Measurements from ENCODE around the gene DNM1. TPM values are rescaled to one million over a fixed set of nuclear protein-coding genes. Genes with fewer than 3 reads are reported as not detected.
A peak's percentile ranks its signal among the peaks of the same experiment; 100 is the strongest.

Gene DNM1
- polyA plus RNA-seq, 1 of the 3 experiments (the other 2 are of a cell fraction), result 35.7 TPM

- POLR2A ChIA-PET, result no interaction called here
- no peak for TF ChIP-seq SMC3 (IDR thresholded peaks at IDR 0.05; ENCODE audit: low read depth, low read length)
- TF ChIP-seq RFX5 (IDR thresholded peaks at IDR 0.05; ENCODE audit: low read length), result no peak
- no peak for TF ChIP-seq FOSL2 (IDR thresholded peaks at IDR 0.05; ENCODE audit: borderline replicate concordance, low read depth)
- no peak for TF ChIP-seq TAF1 (IDR thresholded peaks at IDR 0.05; ENCODE audit: borderline replicate concordance, low read depth, low read length)
- no peak for TF ChIP-seq POLR2AphosphoS5 (IDR thresholded peaks at IDR 0.05; ENCODE audit: low read depth, low read length)
- TF ChIP-seq RAD21 (IDR thresholded peaks at IDR 0.05; ENCODE audit: low read length), result no peak
- no peak for TF ChIP-seq RCOR1 (IDR thresholded peaks at IDR 0.05; ENCODE audit: low read length)
- WGBS (ENCODE audit: low lambda C conversion rate), result 97% methylated on average over 5 of the region's 5 CpGs
- Histone ChIP-seq H3K4me3 (ENCODE audit: low read depth in 2 of 2, low read length in 1 of 2) (no peak overlapping the region), H4K20me1 (ENCODE audit: insufficient read depth) (no peaks in the 10 kb centered on the region), H3F3A (replicated peaks; ENCODE audit: insufficient read depth) (no peaks in the 10 kb centered on the region), H3K9ac (no peak overlapping the region), H3K36me3 (replicated peaks in 1 of 2; ENCODE audit: control insufficient read depth in 1 of 2, insufficient read depth in 2 of 2, low read length in 1 of 2) (peaks cover 0 to 4% of the 10 kb centered on the region in 2 experiments), H3K9me3 (no peaks in the 10 kb centered on the region), H3K4me2 (no peak overlapping the region), H3K9me2 (no peaks in the 10 kb centered on the region), H3K27ac (ENCODE audit: low read depth in 2 of 2, low read length in 1 of 2) (peak overlapping the region in 1 of 2 experiments; percentile 11; a peak in 1 of 4 replicates), H3K79me2 (ENCODE audit: insufficient read depth) (no peaks in the 10 kb centered on the region), H2AFZ (ENCODE audit: low read depth) (no peak overlapping the region), H3K4me1 (ENCODE audit: control insufficient read depth in 1 of 2, insufficient read depth in 2 of 2, low read depth in 1 of 2, low read length in 1 of 2) (peaks cover 21 to 39% of the 10 kb centered on the region in 2 experiments), H3K27me3 (ENCODE audit: insufficient read depth) (no peaks in the 10 kb centered on the region)
- DNase-seq, result no peak
- CTCF ChIA-PET, result interaction anchor here (0.7 to 2.0 kb wide), 6 partner anchors 8 to 191 kb away, joined by 3 to 7 read pairs (median 4); no protein-coding TSS in a partner anchor
Observed at GRCh38 chr9:128247226-128247803, 44.1 kb downstream of the DNM1 start.

- no peaks in the 10 kb centered on the region for H3K9me2 ChIP-seq
- H3F3A ChIP-seq (replicated peaks; ENCODE audit: insufficient read depth), result no peaks in the 10 kb centered on the region
- peaks cover 0 to 7% of the 10 kb centered on the region in 2 experiments for H3K36me3 ChIP-seq (replicated peaks in 1 of 2; ENCODE audit: control insufficient read depth in 1 of 2, insufficient read depth in 2 of 2, low read length in 1 of 2)
- 93% methylated on average over 8 of the region's 8 CpGs for WGBS (ENCODE audit: low lambda C conversion rate)
- H2AFZ ChIP-seq (ENCODE audit: low read depth), result no peak overlapping the region
- DNase-seq, result no peak
- ChIA-PET POLR2A (interaction anchor here (0.6 kb wide), 1 partner anchor 8 kb away, joined by 3 read pairs; no protein-coding TSS in a partner anchor), CTCF (interaction anchor here (1.3 kb wide), 1 partner anchor 46 kb away, joined by 3 read pairs; no protein-coding TSS in a partner anchor)
- H3K4me2 ChIP-seq, result no peak overlapping the region
- no peaks in the 10 kb centered on the region for H4K20me1 ChIP-seq (ENCODE audit: insufficient read depth)
- H3K79me2 ChIP-seq (ENCODE audit: insufficient read depth), result no peaks in the 10 kb centered on the region
- H3K9ac ChIP-seq, result no peak overlapping the region
- peaks cover 16 to 20% of the 10 kb centered on the region in 2 experiments for H3K4me1 ChIP-seq (ENCODE audit: control insufficient read depth in 1 of 2, insufficient read depth in 2 of 2, low read depth in 1 of 2, low read length in 1 of 2)
- H3K4me3 ChIP-seq (ENCODE audit: low read depth in 2 of 2, low read length in 1 of 2), result no peak overlapping the region
- no peak for TF ChIP-seq YY1 (IDR thresholded peaks at IDR 0.05; ENCODE audit: low read depth)
- TF ChIP-seq IRF3 (IDR thresholded peaks at IDR 0.05; ENCODE audit: low read depth, low read length), result no peak
- no peak for TF ChIP-seq TAF1 (IDR thresholded peaks at IDR 0.05; ENCODE audit: borderline replicate concordance, low read depth, low read length)
- H3K9me3 ChIP-seq, result no peaks in the 10 kb centered on the region
- H3K27ac ChIP-seq (ENCODE audit: low read depth in 2 of 2, low read length in 1 of 2), result no peak overlapping the region
- H3K27me3 ChIP-seq (ENCODE audit: insufficient read depth), result no peaks in the 10 kb centered on the region
Observed at GRCh38 chr9:128249558-128249907, 46.4 kb downstream of the DNM1 start.

Measured in SK-N-SH (cell line).